ENCODE measurements around the gene RXRA. TPM values are rescaled to one million over a fixed set of nuclear protein-coding genes. Genes with fewer than 3 reads are reported as not detected.

Gene RXRA
- total and polyA plus RNA-seq, 10 of the 15 experiments (the other 5 are each of a cell fraction or from before 2014, with no cell fraction given), result 0.89 to 36.8 (median 11.1) TPM

DNA sequence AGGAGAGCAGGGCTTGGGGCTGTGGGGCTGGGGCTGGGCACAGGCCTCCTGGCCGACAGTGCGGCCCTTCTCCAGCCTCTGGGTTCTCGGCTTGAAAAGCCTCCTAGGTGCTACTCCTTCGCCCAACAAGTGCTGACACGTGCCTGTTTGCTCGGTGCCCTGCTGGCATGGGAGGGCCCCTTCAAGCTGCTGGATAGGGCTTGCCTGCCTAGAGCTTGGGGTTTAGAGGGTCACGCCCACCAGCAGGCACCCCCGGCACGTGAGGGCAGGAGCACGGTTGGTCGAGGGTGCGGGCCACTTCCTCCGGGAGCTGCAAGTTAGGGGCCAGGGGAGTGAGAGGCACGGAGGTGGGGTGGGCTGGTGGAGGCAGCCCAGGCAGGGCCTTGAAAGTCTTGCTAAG is 106.2 kb downstream of the RXRA start:
- in situ Hi-C loops (cut with MboI), result no loop called here

More for the DNA sequence above, 106.2 kb downstream of the RXRA start:
- POLR2A ChIA-PET, result no interaction called here
- H3K36me3 ChIP-seq (ENCODE audit: control insufficient read depth in 2 of 2, insufficient read depth in 2 of 2, low read length in 1 of 2), result peaks cover 0 to 7% of the 10 kb centered on the region in 2 experiments; a peak in 3 of 4 replicates
- no peak for FAIRE-seq
- no peak for ATAC-seq
- RAD21 ChIA-PET (ENCODE audit: unreplicated experiment), result interaction anchor here (1.3 kb wide), 1 partner anchor 41 kb away, joined by 3 read pairs; no protein-coding TSS in a partner anchor
- H3K9ac ChIP-seq (ENCODE audit: control insufficient read depth, insufficient read depth, low read length), result no peak overlapping the region
- CTCF ChIA-PET, result no interaction called here
- TF ChIP-seq NFYA (IDR thresholded peaks at IDR 0.05; ENCODE audit: borderline replicate concordance, low read depth, low read length), result no peak
- TF ChIP-seq CEBPB (IDR thresholded peaks at IDR 0.05; ENCODE audit: borderline replicate concordance in 1 of 2, low read depth in 2 of 2, low read length in 2 of 2), result no peak
- TF ChIP-seq ZNF24 (IDR thresholded peaks at IDR 0.05), result no peak
- TF ChIP-seq ATF7 (IDR thresholded peaks at IDR 0.05; ENCODE audit: low read depth), result no peak
- no peak for TF ChIP-seq PAX8 (IDR thresholded peaks at IDR 0.05)
- TF ChIP-seq SPI1 (IDR thresholded peaks at IDR 0.05; ENCODE audit: borderline replicate concordance, insufficient read depth, low read depth, low read length), result no peak
- TF ChIP-seq JUNB (IDR thresholded peaks at IDR 0.05), result no peak
- no peak for TF ChIP-seq HCFC1 (IDR thresholded peaks at IDR 0.05; ENCODE audit: low read length)
- TF ChIP-seq, protein P1, sequence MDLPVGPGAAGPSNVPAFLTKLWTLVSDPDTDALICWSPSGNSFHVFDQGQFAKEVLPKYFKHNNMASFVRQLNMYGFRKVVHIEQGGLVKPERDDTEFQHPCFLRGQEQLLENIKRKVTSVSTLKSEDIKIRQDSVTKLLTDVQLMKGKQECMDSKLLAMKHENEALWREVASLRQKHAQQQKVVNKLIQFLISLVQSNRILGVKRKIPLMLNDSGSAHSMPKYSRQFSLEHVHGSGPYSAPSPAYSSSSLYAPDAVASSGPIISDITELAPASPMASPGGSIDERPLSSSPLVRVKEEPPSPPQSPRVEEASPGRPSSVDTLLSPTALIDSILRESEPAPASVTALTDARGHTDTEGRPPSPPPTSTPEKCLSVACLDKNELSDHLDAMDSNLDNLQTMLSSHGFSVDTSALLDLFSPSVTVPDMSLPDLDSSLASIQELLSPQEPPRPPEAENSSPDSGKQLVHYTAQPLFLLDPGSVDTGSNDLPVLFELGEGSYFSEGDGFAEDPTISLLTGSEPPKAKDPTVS (IDR thresholded peaks at IDR 0.05; ENCODE audit: low read depth, low read length), result no peak
- TF ChIP-seq YY1 (IDR thresholded peaks at IDR 0.05; ENCODE audit: low read depth, low read length), result no peak
- no peak for TF ChIP-seq NFIC (IDR thresholded peaks at IDR 0.05; ENCODE audit: low read depth, low read length)
- no peak for TF ChIP-seq SMC3 (IDR thresholded peaks at IDR 0.05; ENCODE audit: borderline replicate concordance, low read length)
- TF ChIP-seq ZNF217 (IDR thresholded peaks at IDR 0.05), result no peak
- TF ChIP-seq POLR2A (IDR thresholded peaks at IDR 0.05; ENCODE audit: low read depth, low read length), result no peak
- TF ChIP-seq, protein P2, sequence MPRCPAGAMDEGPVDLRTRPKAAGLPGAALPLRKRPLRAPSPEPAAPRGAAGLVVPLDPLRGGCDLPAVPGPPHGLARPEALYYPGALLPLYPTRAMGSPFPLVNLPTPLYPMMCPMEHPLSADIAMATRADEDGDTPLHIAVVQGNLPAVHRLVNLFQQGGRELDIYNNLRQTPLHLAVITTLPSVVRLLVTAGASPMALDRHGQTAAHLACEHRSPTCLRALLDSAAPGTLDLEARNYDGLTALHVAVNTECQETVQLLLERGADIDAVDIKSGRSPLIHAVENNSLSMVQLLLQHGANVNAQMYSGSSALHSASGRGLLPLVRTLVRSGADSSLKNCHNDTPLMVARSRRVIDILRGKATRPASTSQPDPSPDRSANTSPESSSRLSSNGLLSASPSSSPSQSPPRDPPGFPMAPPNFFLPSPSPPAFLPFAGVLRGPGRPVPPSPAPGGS (IDR thresholded peaks at IDR 0.05; ENCODE audit: borderline replicate concordance, insufficient read depth, low read depth, low read length, poor library complexity, severe bottlenecking), result no peak
- TF ChIP-seq, protein P3, sequence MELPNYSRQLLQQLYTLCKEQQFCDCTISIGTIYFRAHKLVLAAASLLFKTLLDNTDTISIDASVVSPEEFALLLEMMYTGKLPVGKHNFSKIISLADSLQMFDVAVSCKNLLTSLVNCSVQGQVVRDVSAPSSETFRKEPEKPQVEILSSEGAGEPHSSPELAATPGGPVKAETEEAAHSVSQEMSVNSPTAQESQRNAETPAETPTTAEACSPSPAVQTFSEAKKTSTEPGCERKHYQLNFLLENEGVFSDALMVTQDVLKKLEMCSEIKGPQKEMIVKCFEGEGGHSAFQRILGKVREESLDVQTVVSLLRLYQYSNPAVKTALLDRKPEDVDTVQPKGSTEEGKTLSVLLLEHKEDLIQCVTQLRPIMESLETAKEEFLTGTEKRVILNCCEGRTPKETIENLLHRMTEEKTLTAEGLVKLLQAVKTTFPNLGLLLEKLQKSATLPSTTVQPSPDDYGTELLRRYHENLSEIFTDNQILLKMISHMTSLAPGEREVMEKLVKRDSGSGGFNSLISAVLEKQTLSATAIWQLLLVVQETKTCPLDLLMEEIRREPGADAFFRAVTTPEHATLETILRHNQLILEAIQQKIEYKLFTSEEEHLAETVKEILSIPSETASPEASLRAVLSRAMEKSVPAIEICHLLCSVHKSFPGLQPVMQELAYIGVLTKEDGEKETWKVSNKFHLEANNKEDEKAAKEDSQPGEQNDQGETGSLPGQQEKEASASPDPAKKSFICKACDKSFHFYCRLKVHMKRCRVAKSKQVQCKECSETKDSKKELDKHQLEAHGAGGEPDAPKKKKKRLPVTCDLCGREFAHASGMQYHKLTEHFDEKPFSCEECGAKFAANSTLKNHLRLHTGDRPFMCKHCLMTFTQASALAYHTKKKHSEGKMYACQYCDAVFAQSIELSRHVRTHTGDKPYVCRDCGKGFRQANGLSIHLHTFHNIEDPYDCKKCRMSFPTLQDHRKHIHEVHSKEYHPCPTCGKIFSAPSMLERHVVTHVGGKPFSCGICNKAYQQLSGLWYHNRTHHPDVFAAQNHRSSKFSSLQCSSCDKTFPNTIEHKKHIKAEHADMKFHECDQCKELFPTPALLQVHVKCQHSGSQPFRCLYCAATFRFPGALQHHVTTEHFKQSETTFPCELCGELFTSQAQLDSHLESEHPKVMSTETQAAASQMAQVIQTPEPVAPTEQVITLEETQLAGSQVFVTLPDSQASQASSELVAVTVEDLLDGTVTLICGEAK (IDR thresholded peaks at IDR 0.05; ENCODE audit: borderline replicate concordance), result no peak
- no peak overlapping the region for H3K4me2 ChIP-seq (ENCODE audit: control insufficient read depth, insufficient read depth)
- H4K20me1 ChIP-seq (ENCODE audit: control insufficient read depth, insufficient read depth), result no peaks in the 10 kb centered on the region
- SMC1A ChIA-PET (ENCODE audit: uncharacterized antibody, unreplicated experiment), result interaction anchor here (0.6 to 1.1 kb wide), 2 partner anchors 10 to 17 kb away, joined by 3 read pairs; no protein-coding TSS in a partner anchor
- H3K9me3 ChIP-seq (replicated peaks; ENCODE audit: control insufficient read depth, insufficient read depth, low read length), result no peaks in the 10 kb centered on the region
- no peak overlapping the region for H3K4me3 ChIP-seq
- H3K79me2 ChIP-seq (ENCODE audit: control insufficient read depth, insufficient read depth, low read length), result no peaks in the 10 kb centered on the region
- peaks cover 7% of the 10 kb centered on the region for H3K4me1 ChIP-seq (ENCODE audit: control insufficient read depth, insufficient read depth, low read length)
- 100% methylated on average over 5 of the region's 14 CpGs for WGBS (ENCODE audit: insufficient coverage, insufficient replicate concordance, low lambda C conversion rate, missing lambda C conversion rate)
- no TSS peak for BruUV-seq (replicated peaks)
- no peak overlapping the region for H3K27ac ChIP-seq (ENCODE audit: control insufficient read depth, insufficient read depth)
- DNase-seq (ENCODE audit: low read depth, low spot score), result no peak
- H3K27me3 ChIP-seq (replicated peaks in 1 of 2; ENCODE audit: control insufficient read depth in 2 of 2, insufficient read depth in 2 of 2, low read length in 1 of 2), result no peaks in the 10 kb centered on the region
- intact Hi-C loops (cut with micrococcal nuclease; ENCODE audit: unreplicated experiment), result no loop called here
- no peak overlapping the region for H2AFZ ChIP-seq (ENCODE audit: control insufficient read depth, low read depth, low read length)

Measured in GM12878 (cell line).